SK-N-SH (cell line): ENCODE results near the gene RASL10B. TPM values are rescaled to one million over a fixed set of nuclear protein-coding genes. Genes with fewer than 3 reads are reported as not detected.

ENCODE experiments used
- CTCF ChIA-PET: fragments of 300-600, 350-600 bp; formaldehyde crosslinking; extraction: SDS; loops from one replicate; lab custom pipeline; 2021; lab: Yijun Ruan, JAX
- POLR2A ChIA-PET: fragments of 350-600 bp; sonication (Branson Sonifier 250); formaldehyde crosslinking; extraction: SDS; loops from one replicate; lab custom pipeline; 2020; ENCODE audit warnings: antibody characterized with exemption, inconsistent platforms; lab: Yijun Ruan, JAX
- DNase-seq: peaks from one replicate; pipeline ENCODE4 v3.0.0; 2012
- H2AFZ ChIP-seq: fragments of 200-600 bp; sonication (generic); 2 replicates; pipeline ENCODE4 v1.8.1; 2016; ENCODE audit warnings: antibody characterized with exemption, mild to moderate bottlenecking, low read depth
- H3F3A ChIP-seq: fragments of 200-600 bp; sonication (generic); replicated peaks from 2 replicates; pipeline ENCODE3; 2016; ENCODE audit warnings: antibody characterized with exemption, mild to moderate bottlenecking; ENCODE audit not compliant: insufficient read depth
- H3K27ac ChIP-seq, 2 experiments: fragments of 200-500 bp in 1 of 2; fragments of 200-600 bp in 1 of 2; sonication (Bioruptor generic) in 1 of 2; sonication (generic), shearing (Covaris generic) in 1 of 2; 2 replicates each; pipeline versions ENCODE4 v1.5.1 to v1.6.1; 2014 to 2016; ENCODE audit warnings: low read depth in 2 of 2, inconsistent platforms in 1 of 2, low read length in 1 of 2, mild to moderate bottlenecking in 1 of 2, mixed read lengths in 1 of 2
- H3K27me3 ChIP-seq: fragments of 200-600 bp; sonication (generic), shearing (Covaris generic); 2 replicates; pipeline ENCODE4 v1.6.1; 2016; ENCODE audit warnings: mixed run types; ENCODE audit not compliant: insufficient read depth
- H3K36me3 ChIP-seq, 2 experiments: fragments of 200-500 bp in 1 of 2; fragments of 200-600 bp in 1 of 2; sonication (Bioruptor generic) in 1 of 2; sonication (generic) in 1 of 2; replicated peaks in 1 of 2; 2 replicates each; pipeline versions ENCODE3 to v1.5.1; 2014 to 2016; ENCODE audit warnings: low read length in 1 of 2, mild to moderate bottlenecking in 1 of 2; ENCODE audit not compliant: insufficient read depth in 2 of 2, control insufficient read depth in 1 of 2
- H3K4me1 ChIP-seq, 2 experiments: fragments of 200-500 bp in 1 of 2; fragments of 200-600 bp in 1 of 2; sonication (Bioruptor generic) in 1 of 2; sonication (generic), shearing (Covaris generic) in 1 of 2; 2 replicates each; pipeline versions ENCODE4 v1.5.1 to v1.6.1; 2014 to 2016; ENCODE audit warnings: low read depth in 1 of 2, low read length in 1 of 2, mixed run types in 1 of 2; ENCODE audit not compliant: insufficient read depth in 2 of 2, control insufficient read depth in 1 of 2
- H3K4me2 ChIP-seq: fragments of 200-600 bp; sonication (generic), shearing (Covaris generic); 2 replicates; pipeline ENCODE4 v1.6.1; 2017; ENCODE audit warnings: mixed run types
- H3K4me3 ChIP-seq, 2 experiments: fragments of 200-500 bp in 1 of 2; fragments of 200-600 bp in 1 of 2; sonication (Bioruptor generic) in 1 of 2; sonication (generic), shearing (Covaris generic) in 1 of 2; 2 replicates each; pipeline versions ENCODE4 v1.5.1 to v1.8.1; 2014 to 2016; ENCODE audit warnings: low read depth in 2 of 2, inconsistent platforms in 1 of 2, low read length in 1 of 2, mild to moderate bottlenecking in 1 of 2, mixed read lengths in 1 of 2, moderate library complexity in 1 of 2
- H3K79me2 ChIP-seq: fragments of 200-600 bp; sonication (generic); 2 replicates; pipeline ENCODE4 v1.8.1; 2017; ENCODE audit warnings: mild to moderate bottlenecking; ENCODE audit not compliant: insufficient read depth
- H3K9ac ChIP-seq: fragments of 200-600 bp; sonication (generic); 2 replicates; pipeline ENCODE4 v1.6.1; 2017; ENCODE audit warnings: mixed run types
- H3K9me2 ChIP-seq: fragments of 200-600 bp; sonication (generic); 2 replicates; pipeline ENCODE4 v1.6.1; 2017; ENCODE audit warnings: mixed run types
- H3K9me3 ChIP-seq: fragments of 200-600 bp; sonication (generic); 2 replicates; pipeline ENCODE4 v1.6.1; 2017; ENCODE audit warnings: mixed run types, mild to moderate bottlenecking, moderate library complexity
- H4K20me1 ChIP-seq: fragments of 200-600 bp; sonication (generic); 2 replicates; pipeline ENCODE4 v1.6.1; 2017; ENCODE audit warnings: mild to moderate bottlenecking, mixed run types; ENCODE audit not compliant: insufficient read depth
- CHD2 ChIP-seq: fragments of 150-350 bp; IDR thresholded peaks from 2 replicates; pipeline ENCODE4 v1.6.1; 2018; ENCODE audit warnings: low read length; ENCODE audit not compliant: partially characterized antibody
- ELF1 ChIP-seq: IDR thresholded peaks from 2 replicates; pipeline ENCODE4 v1.4.0; 2012
- EP300 ChIP-seq, 2 experiments: IDR thresholded peaks; 2 replicates each; pipeline versions ENCODE4 v1.4.0 to v1.6.1; 2012; ENCODE audit warnings: borderline replicate concordance in 1 of 2, low read depth in 1 of 2, low read length in 1 of 2
- FOXJ3 ChIP-seq: sonication (generic); formaldehyde crosslinking; IDR thresholded peaks from 2 replicates; pipeline ENCODE4 v1.5.1; 2020; ENCODE audit warnings: mild to moderate bottlenecking, missing genetic modification reagents
- GABPA ChIP-seq: IDR thresholded peaks from 2 replicates; pipeline ENCODE4 v1.4.0; 2012; ENCODE audit warnings: low read depth, mild to moderate bottlenecking
- JUND ChIP-seq: IDR thresholded peaks from 2 replicates; pipeline ENCODE4 v1.4.0; 2012
- MEF2A ChIP-seq: IDR thresholded peaks from 2 replicates; pipeline ENCODE4 v1.4.0; 2012; ENCODE audit warnings: low read depth, borderline replicate concordance
- NFIC ChIP-seq: IDR thresholded peaks from 2 replicates; pipeline ENCODE4 v1.4.0; 2012; ENCODE audit warnings: borderline replicate concordance
- NRF1 ChIP-seq: IDR thresholded peaks from 2 replicates; pipeline ENCODE4 v1.6.1; 2012; ENCODE audit warnings: low read depth, mild to moderate bottlenecking, low read length
- POLR2AphosphoS5 ChIP-seq: IDR thresholded peaks from 2 replicates; pipeline ENCODE4 v1.6.1; 2012; ENCODE audit warnings: low read depth, low read length
- RCOR1 ChIP-seq: fragments of 150-350 bp; IDR thresholded peaks from 2 replicates; pipeline ENCODE4 v1.6.1; 2017; ENCODE audit warnings: antibody characterized with exemption, low read length
- RXRA ChIP-seq: IDR thresholded peaks from 2 replicates; pipeline ENCODE4 v1.4.0; 2012; ENCODE audit warnings: low read depth, mild to moderate bottlenecking, borderline replicate concordance
- TAF1 ChIP-seq: IDR thresholded peaks from 2 replicates; pipeline ENCODE4 v1.6.1; 2012; ENCODE audit warnings: low read depth, mild to moderate bottlenecking, low read length, moderate library complexity, borderline replicate concordance
- TCF12 ChIP-seq: IDR thresholded peaks from 2 replicates; pipeline ENCODE4 v1.4.0; 2012
- TEAD4 ChIP-seq: IDR thresholded peaks from 2 replicates; pipeline ENCODE4 v1.4.0; 2012; ENCODE audit warnings: mild to moderate bottlenecking, borderline replicate concordance; ENCODE audit not compliant: insufficient read depth
- YY1 ChIP-seq: IDR thresholded peaks from 2 replicates; pipeline ENCODE4 v1.4.0; 2012; ENCODE audit warnings: low read depth, mild to moderate bottlenecking
- WGBS: methylation state at CpG from one replicate; pipeline ENCODE4 v1.1.6; 2017; ENCODE audit warnings: low lambda C conversion rate; 5-methylcytosine and 5-hydroxymethylcytosine counted together
- polyA plus RNA-seq, 3 experiments: library from polyadenylated mRNA; depleted of rRNA; stranded (reverse); fragments of >200 nt; gene quantifications; 2 replicates each; pipeline ENCODE4 v1.2.3, GENCODE V29; 2012
- TF ChIP-seq, protein P1 (sequence below): IDR thresholded peaks from 2 replicates; pipeline ENCODE4 v1.4.0; 2012; ENCODE audit warnings: low read depth, borderline replicate concordance
- TF ChIP-seq, protein P2 (sequence below): fragments of 200-600 bp; sonication (generic); IDR thresholded peaks from 2 replicates; pipeline ENCODE4 v1.6.1; 2017; ENCODE audit warnings: antibody characterized with exemption, mild to moderate bottlenecking, moderate library complexity
- TF ChIP-seq, protein P3 (sequence below): IDR thresholded peaks from 2 replicates; pipeline ENCODE4 v1.6.1; 2012; ENCODE audit warnings: mild to moderate bottlenecking, low read depth, low read length, moderate library complexity
- TF ChIP-seq, protein P4 (sequence below): IDR thresholded peaks from 2 replicates; pipeline ENCODE4 v1.4.0; 2012; ENCODE audit warnings: low read depth

Gene RASL10B
- polyA plus RNA-seq, 1 of the 3 experiments (the other 2 are of a cell fraction) = 4.2 TPM

DNA sequence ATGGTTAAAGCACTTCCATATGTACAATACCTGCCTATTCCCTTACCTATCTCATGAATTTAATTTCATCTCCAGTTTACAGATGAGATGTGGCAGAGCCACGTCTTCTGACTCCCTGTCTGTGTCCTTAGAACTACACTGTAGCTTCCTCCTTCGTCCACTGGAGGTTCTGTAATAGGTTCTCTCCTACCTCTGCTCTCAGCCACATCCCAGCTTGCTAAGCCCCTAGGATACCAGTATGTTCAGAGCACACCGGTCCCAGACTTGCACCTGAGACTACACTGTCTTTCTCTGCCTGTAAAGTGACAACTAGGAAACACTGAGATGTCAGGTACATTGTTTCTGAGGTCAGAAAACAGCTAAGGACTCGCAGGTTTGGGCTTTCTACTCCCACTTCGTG lies 3.8 kb upstream of the RASL10B start:
- Histone ChIP-seq H3K9me2 (no peaks in the 10 kb centered on the region), H3K4me1 (peaks cover 18 to 28% of the 10 kb centered on the region in 2 experiments; a peak in 3 of 4 replicates), H3K79me2 (no peaks in the 10 kb centered on the region), H3K36me3 (peaks cover 15 to 35% of the 10 kb centered on the region in 2 experiments), H3K27me3 (no peaks in the 10 kb centered on the region), H2AFZ (no peak overlapping the region), H3K27ac (peak overlapping the region in 1 of 2 experiments; percentile 83; a peak in 1 of 4 replicates), H4K20me1 (peaks cover 7% of the 10 kb centered on the region), H3K4me2 (no peak overlapping the region), H3K9ac (no peak overlapping the region), H3K4me3 (no peak overlapping the region), H3F3A (peaks cover 15% of the 10 kb centered on the region), H3K9me3 (no peaks in the 10 kb centered on the region)
- 97% methylated on average over 5 of the region's 5 CpGs for WGBS
- POLR2A ChIA-PET = interaction anchor here (0.8 kb wide), 1 partner anchor 23 kb away, joined by 3 read pairs; no protein-coding TSS in a partner anchor
- CTCF ChIA-PET = interaction anchor here (1.0 to 2.0 kb wide), 4 partner anchors 8 to 114 kb away, joined by 3 to 7 read pairs (median 4); no protein-coding TSS in a partner anchor
- no peak for TF ChIP-seq NRF1
- TF ChIP-seq TEAD4 = no peak
- TF ChIP-seq ELF1 = no peak
- TF ChIP-seq EP300 (IDR thresholded peaks at IDR 0.05; ENCODE audit: borderline replicate concordance in 1 of 2, low read depth in 1 of 2, low read length in 1 of 2) = no peak
- no peak for DNase-seq

DNA sequence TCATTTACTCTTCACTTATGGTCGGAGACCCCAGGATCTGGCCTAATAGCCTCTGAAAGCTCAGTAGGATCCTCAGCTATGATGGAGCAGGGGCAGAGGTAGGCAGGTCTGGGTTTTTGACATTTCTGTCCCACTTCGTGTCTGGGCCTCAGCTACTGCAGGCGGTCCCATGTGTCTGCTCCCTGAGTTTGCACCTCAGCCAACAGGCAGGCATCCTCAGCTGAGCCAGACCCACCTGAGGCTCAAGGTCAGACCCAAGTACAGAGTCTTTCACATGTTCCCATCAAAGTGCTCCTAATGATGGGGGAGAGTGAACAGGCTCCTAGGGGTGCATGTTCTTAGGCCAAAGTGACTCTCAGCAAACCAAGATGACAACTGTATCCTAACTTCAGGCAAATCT lies 2.9 kb upstream of the RASL10B start:
- Histone ChIP-seq H3K4me2 (no peak overlapping the region), H3K27ac (no peak overlapping the region), H3K79me2 (no peaks in the 10 kb centered on the region), H3K4me1 (peaks cover 18 to 30% of the 10 kb centered on the region in 2 experiments; a peak in 3 of 4 replicates), H3K9ac (no peak overlapping the region), H3F3A (peaks cover 15% of the 10 kb centered on the region), H3K9me2 (no peaks in the 10 kb centered on the region), H4K20me1 (peaks cover 7% of the 10 kb centered on the region), H3K36me3 (peaks cover 6 to 26% of the 10 kb centered on the region in 2 experiments), H2AFZ (no peak overlapping the region), H3K27me3 (no peaks in the 10 kb centered on the region), H3K9me3 (no peaks in the 10 kb centered on the region), H3K4me3 (no peak overlapping the region)
- ChIA-PET CTCF (interaction anchor here (1.2 to 2.0 kb wide), 2 partner anchors 9 to 19 kb away, joined by 4 to 7 read pairs; no protein-coding TSS in a partner anchor), POLR2A (no interaction called here)
- TF ChIP-seq MEF2A (no peak), ELF1 (no peak), NRF1 (no peak), RCOR1 (no peak), YY1 (no peak), RXRA (no peak), GABPA (no peak), TCF12 (no peak), POLR2AphosphoS5 (no peak), FOXJ3 (CRISPR knock-in tag) (no peak), TEAD4 (no peak), EP300 (IDR thresholded peaks at IDR 0.05; ENCODE audit: borderline replicate concordance in 1 of 2, low read depth in 1 of 2, low read length in 1 of 2) (no peak), NFIC (no peak), CHD2 (no peak), JUND (no peak), TAF1 (no peak)
- TF ChIP-seq, protein P1, sequence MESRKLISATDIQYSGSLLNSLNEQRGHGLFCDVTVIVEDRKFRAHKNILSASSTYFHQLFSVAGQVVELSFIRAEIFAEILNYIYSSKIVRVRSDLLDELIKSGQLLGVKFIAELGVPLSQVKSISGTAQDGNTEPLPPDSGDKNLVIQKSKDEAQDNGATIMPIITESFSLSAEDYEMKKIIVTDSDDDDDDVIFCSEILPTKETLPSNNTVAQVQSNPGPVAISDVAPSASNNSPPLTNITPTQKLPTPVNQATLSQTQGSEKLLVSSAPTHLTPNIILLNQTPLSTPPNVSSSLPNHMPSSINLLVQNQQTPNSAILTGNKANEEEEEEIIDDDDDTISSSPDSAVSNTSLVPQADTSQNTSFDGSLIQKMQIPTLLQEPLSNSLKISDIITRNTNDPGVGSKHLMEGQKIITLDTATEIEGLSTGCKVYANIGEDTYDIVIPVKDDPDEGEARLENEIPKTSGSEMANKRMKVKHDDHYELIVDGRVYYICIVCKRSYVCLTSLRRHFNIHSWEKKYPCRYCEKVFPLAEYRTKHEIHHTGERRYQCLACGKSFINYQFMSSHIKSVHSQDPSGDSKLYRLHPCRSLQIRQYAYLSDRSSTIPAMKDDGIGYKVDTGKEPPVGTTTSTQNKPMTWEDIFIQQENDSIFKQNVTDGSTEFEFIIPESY = no peak
- TF ChIP-seq, protein P2, sequence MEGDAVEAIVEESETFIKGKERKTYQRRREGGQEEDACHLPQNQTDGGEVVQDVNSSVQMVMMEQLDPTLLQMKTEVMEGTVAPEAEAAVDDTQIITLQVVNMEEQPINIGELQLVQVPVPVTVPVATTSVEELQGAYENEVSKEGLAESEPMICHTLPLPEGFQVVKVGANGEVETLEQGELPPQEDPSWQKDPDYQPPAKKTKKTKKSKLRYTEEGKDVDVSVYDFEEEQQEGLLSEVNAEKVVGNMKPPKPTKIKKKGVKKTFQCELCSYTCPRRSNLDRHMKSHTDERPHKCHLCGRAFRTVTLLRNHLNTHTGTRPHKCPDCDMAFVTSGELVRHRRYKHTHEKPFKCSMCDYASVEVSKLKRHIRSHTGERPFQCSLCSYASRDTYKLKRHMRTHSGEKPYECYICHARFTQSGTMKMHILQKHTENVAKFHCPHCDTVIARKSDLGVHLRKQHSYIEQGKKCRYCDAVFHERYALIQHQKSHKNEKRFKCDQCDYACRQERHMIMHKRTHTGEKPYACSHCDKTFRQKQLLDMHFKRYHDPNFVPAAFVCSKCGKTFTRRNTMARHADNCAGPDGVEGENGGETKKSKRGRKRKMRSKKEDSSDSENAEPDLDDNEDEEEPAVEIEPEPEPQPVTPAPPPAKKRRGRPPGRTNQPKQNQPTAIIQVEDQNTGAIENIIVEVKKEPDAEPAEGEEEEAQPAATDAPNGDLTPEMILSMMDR = no peak
- TF ChIP-seq, protein P3, sequence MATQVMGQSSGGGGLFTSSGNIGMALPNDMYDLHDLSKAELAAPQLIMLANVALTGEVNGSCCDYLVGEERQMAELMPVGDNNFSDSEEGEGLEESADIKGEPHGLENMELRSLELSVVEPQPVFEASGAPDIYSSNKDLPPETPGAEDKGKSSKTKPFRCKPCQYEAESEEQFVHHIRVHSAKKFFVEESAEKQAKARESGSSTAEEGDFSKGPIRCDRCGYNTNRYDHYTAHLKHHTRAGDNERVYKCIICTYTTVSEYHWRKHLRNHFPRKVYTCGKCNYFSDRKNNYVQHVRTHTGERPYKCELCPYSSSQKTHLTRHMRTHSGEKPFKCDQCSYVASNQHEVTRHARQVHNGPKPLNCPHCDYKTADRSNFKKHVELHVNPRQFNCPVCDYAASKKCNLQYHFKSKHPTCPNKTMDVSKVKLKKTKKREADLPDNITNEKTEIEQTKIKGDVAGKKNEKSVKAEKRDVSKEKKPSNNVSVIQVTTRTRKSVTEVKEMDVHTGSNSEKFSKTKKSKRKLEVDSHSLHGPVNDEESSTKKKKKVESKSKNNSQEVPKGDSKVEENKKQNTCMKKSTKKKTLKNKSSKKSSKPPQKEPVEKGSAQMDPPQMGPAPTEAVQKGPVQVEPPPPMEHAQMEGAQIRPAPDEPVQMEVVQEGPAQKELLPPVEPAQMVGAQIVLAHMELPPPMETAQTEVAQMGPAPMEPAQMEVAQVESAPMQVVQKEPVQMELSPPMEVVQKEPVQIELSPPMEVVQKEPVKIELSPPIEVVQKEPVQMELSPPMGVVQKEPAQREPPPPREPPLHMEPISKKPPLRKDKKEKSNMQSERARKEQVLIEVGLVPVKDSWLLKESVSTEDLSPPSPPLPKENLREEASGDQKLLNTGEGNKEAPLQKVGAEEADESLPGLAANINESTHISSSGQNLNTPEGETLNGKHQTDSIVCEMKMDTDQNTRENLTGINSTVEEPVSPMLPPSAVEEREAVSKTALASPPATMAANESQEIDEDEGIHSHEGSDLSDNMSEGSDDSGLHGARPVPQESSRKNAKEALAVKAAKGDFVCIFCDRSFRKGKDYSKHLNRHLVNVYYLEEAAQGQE = no peak
- TF ChIP-seq, protein P4, sequence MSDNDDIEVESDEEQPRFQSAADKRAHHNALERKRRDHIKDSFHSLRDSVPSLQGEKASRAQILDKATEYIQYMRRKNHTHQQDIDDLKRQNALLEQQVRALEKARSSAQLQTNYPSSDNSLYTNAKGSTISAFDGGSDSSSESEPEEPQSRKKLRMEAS = no peak
- no peak for DNase-seq
- 100% methylated on average over 3 of the region's 3 CpGs for WGBS
